IMR-90 (cell line): ENCODE measurements around the gene RSPH9. TPM values are rescaled to one million over a fixed set of nuclear protein-coding genes. Genes with fewer than 3 reads are reported as not detected.

Source experiments
- ATAC-seq: fragments of 200-7000 bp; cut with Tn5 transposase; 2 replicates; pipeline ENCODE4 v1.9.1; 2020; ENCODE audit warnings: low read depth, mild to moderate bottlenecking, moderate library complexity
- BruUV-seq: library from RNA; stranded (reverse); fragments of 400-500 nt; replicated peaks from 2 replicates; lab custom pipeline; 2021; lab: Mats Ljungman, UMichigan
- CTCF ChIA-PET: fragments of 300-600 bp; formaldehyde crosslinking; extraction: SDS; loops from one replicate; lab custom pipeline; 2021; ENCODE audit warnings: antibody characterized with exemption; lab: Yijun Ruan, JAX
- POLR2A ChIA-PET: fragments of 300-600 bp; sonication (Branson Sonifier 250); formaldehyde crosslinking; loops from one replicate; lab custom pipeline; 2022; ENCODE audit warnings: antibody characterized with exemption; ENCODE audit not compliant: unreplicated experiment; lab: Charles Lee
- DNase-seq: peaks from one replicate; pipeline ENCODE4 v3.0.0; 2013
- H2AFZ ChIP-seq: replicated peaks from 2 replicates; pipeline ENCODE3; 2013; ENCODE audit warnings: low read length, mild to moderate bottlenecking; ENCODE audit not compliant: poor library complexity
- H2AK5ac ChIP-seq: 2 replicates; pipeline ENCODE4 v1.6.1; 2013; ENCODE audit warnings: low read depth, low read length, inconsistent platforms
- H2AK9ac ChIP-seq: replicated peaks from 2 replicates; pipeline ENCODE3; 2013; ENCODE audit warnings: mild to moderate bottlenecking, low read depth, low read length, moderate library complexity; ENCODE audit not compliant: poor library complexity
- H2BK120ac ChIP-seq: 2 replicates; pipeline ENCODE4 v1.6.1; 2013; ENCODE audit warnings: low read depth, low read length, inconsistent platforms
- H2BK15ac ChIP-seq: 3 replicates; pipeline ENCODE4 v1.6.1; 2013; ENCODE audit warnings: low read depth, low read length, inconsistent platforms
- H2BK20ac ChIP-seq: 2 replicates; pipeline ENCODE4 v1.6.1; 2013; ENCODE audit warnings: low read depth, mild to moderate bottlenecking, inconsistent platforms, low read length, moderate library complexity
- H2BK5ac ChIP-seq: 2 replicates; pipeline ENCODE4 v1.6.1; 2013; ENCODE audit warnings: mild to moderate bottlenecking, low read depth, low read length, inconsistent platforms; ENCODE audit not compliant: poor library complexity, severe bottlenecking
- H3K14ac ChIP-seq: replicated peaks from 2 replicates; pipeline ENCODE4 v1.6.1; 2013; ENCODE audit warnings: low read depth, low read length, inconsistent platforms
- H3K18ac ChIP-seq: 2 replicates; pipeline ENCODE4 v1.6.1; 2013; ENCODE audit warnings: low read depth, low read length, control low read depth
- H3K23ac ChIP-seq: 2 replicates; pipeline ENCODE4 v1.6.1; 2013; ENCODE audit warnings: low read depth, low read length, inconsistent platforms
- H3K27ac ChIP-seq: 2 replicates; pipeline ENCODE4 v1.5.1; 2013; ENCODE audit warnings: mild to moderate bottlenecking, control low read depth, low read length; ENCODE audit not compliant: insufficient read depth
- H3K27me3 ChIP-seq: 2 replicates; pipeline ENCODE4 v1.6.1; 2013; ENCODE audit warnings: low read length; ENCODE audit not compliant: control insufficient read depth, insufficient read depth
- H3K36me3 ChIP-seq: 2 replicates; pipeline ENCODE4 v1.6.1; 2013; ENCODE audit warnings: low read length, mixed read lengths; ENCODE audit not compliant: control insufficient read depth, insufficient read depth
- H3K4ac ChIP-seq: 2 replicates; pipeline ENCODE4 v1.6.1; 2013; ENCODE audit warnings: low read depth, low read length, inconsistent platforms
- H3K4me1 ChIP-seq: 2 replicates; pipeline ENCODE4 v1.6.1; 2013; ENCODE audit warnings: low read length, mixed read lengths; ENCODE audit not compliant: control insufficient read depth, insufficient read depth
- H3K4me2 ChIP-seq: 2 replicates; pipeline ENCODE4 v1.6.1; 2013; ENCODE audit warnings: low read depth, mild to moderate bottlenecking, control low read depth, low read length, moderate library complexity
- H3K4me3 ChIP-seq: 2 replicates; pipeline ENCODE4 v1.5.1; 2013; ENCODE audit warnings: low read depth, mild to moderate bottlenecking, control low read depth, low read length, moderate library complexity; ENCODE audit not compliant: insufficient read depth
- H3K56ac ChIP-seq: 2 replicates; pipeline ENCODE4 v1.6.1; 2013; ENCODE audit warnings: low read length, inconsistent platforms; ENCODE audit not compliant: insufficient read depth; ENCODE audit errors: extremely low read depth
- H3K79me1 ChIP-seq, 2 experiments: 2 replicates each; pipeline ENCODE4 v1.6.1; 2013; ENCODE audit warnings: low read length in 2 of 2, inconsistent platforms in 1 of 2, low read depth in 1 of 2
- H3K9ac ChIP-seq: 2 replicates; pipeline ENCODE4 v1.6.1; 2013; ENCODE audit warnings: low read depth, low read length, control low read depth
- H3K9me1 ChIP-seq: 2 replicates; pipeline ENCODE4 v1.6.1; 2013; ENCODE audit warnings: low read length, inconsistent platforms; ENCODE audit not compliant: insufficient read depth
- H3K9me3 ChIP-seq: 2 replicates; pipeline ENCODE4 v1.6.1; 2013; ENCODE audit warnings: low read length; ENCODE audit not compliant: control insufficient read depth, insufficient read depth
- H4K20me1 ChIP-seq: 2 replicates; pipeline ENCODE4 v1.6.1; 2013; ENCODE audit warnings: low read length, inconsistent platforms; ENCODE audit not compliant: insufficient read depth
- H4K5ac ChIP-seq: 2 replicates; pipeline ENCODE4 v1.6.1; 2013; ENCODE audit warnings: mild to moderate bottlenecking, low read depth, low read length, control low read depth
- H4K8ac ChIP-seq, 2 experiments: 2 replicates each; pipeline ENCODE4 v1.6.1; 2013; ENCODE audit warnings: low read depth in 2 of 2, low read length in 2 of 2, control low read depth in 1 of 2, inconsistent platforms in 1 of 2
- H4K91ac ChIP-seq: 2 replicates; pipeline ENCODE4 v1.6.1; 2013; ENCODE audit warnings: low read depth, low read length, inconsistent platforms; ENCODE audit not compliant: insufficient read depth
- CTCF ChIP-seq: conservative IDR thresholded peaks from 2 replicates; pipeline ENCODE4 v1.5.1; 2012; ENCODE audit warnings: mild to moderate bottlenecking, low read depth, low read length, improper control_type of control experiment
- FOS ChIP-seq: fragments of 150-350 bp; IDR thresholded peaks from 2 replicates; pipeline ENCODE4 v1.6.1; 2016; ENCODE audit warnings: low read depth, low read length
- MXI1 ChIP-seq: IDR thresholded peaks from 2 replicates; pipeline ENCODE4 v1.6.1; 2012; ENCODE audit warnings: low read depth, mild to moderate bottlenecking, low read length, moderate library complexity, borderline replicate concordance
- WGBS, 2 experiments: methylation state at CpG; one replicate each; pipeline versions ENCODE4 v1.1.5 to v1.1.7; 2013; ENCODE audit warnings: missing lambda C conversion rate in 2 of 2; ENCODE audit not compliant: insufficient read length in 1 of 2; ENCODE audit errors: extremely low coverage in 2 of 2; 5-methylcytosine and 5-hydroxymethylcytosine counted together
- dilution Hi-C: fragments of 300-500 bp; cut with HindIII; formaldehyde crosslinking; loops from one replicate; pipeline ENCODE4 v1.14.3; 2018; ENCODE audit warnings: low sequenced_read_pairs; ENCODE audit not compliant: unreplicated experiment
- in situ Hi-C: fragments of 300-500 bp; cut with MboI; formaldehyde crosslinking; loops from 3 replicates; pipeline ENCODE4 v1.14.3; 2019; ENCODE audit warnings: low sequenced_read_pairs, inconsistent platforms, mixed read lengths
- intact Hi-C: fragments of 100-400 bp; cut with micrococcal nuclease; formaldehyde crosslinking; loops from 2 replicates; pipeline ENCODE4 v1.10.0; 2022
- polyA plus RNA-seq, 3 experiments: library from polyadenylated mRNA; depleted of rRNA; stranded (reverse); fragments of >200 nt; gene quantifications; 2 replicates each; pipeline ENCODE4 v1.2.3, GENCODE V29; 2012; ENCODE audit warnings: low replicate concordance in 1 of 3
- total RNA-seq: library from RNA; depleted of rRNA; stranded (reverse); fragments of >200 nt; gene quantifications from 2 replicates; pipeline ENCODE4 v1.2.3, GENCODE V29; 2012
- TF ChIP-seq, protein P1 (sequence below): fragments of 150-350 bp; IDR thresholded peaks from 2 replicates; pipeline ENCODE4 v1.6.1; 2016; ENCODE audit warnings: low read depth, mild to moderate bottlenecking, low read length, moderate library complexity, borderline replicate concordance

Gene RSPH9
- total and polyA plus RNA-seq, 2 of the 4 experiments (the other 2 are of a cell fraction) = 0.18 to 0.21 TPM

GRCh38 chr6:43689421-43689820, 44.6 kb downstream of the RSPH9 start:
- in situ Hi-C loops = no loop called here
- Histone ChIP-seq H4K91ac (no peak overlapping the region), H3K79me1 (peaks cover 28 to 38% of the 10 kb centered on the region in 2 experiments; a peak in 3 of 4 replicates), H3K56ac (no peak overlapping the region), H3K4me1 (peaks cover 2% of the 10 kb centered on the region; the same call in 1 of the 2 replicates), H3K9me3 (no peaks in the 10 kb centered on the region), H2BK20ac (no peak overlapping the region), H2AFZ (no peak overlapping the region), H4K20me1 (0 out of 2 replicates have a peak, but pooled peaks cover under 1% of the 10 kb centered on the region), H3K9ac (no peak overlapping the region), H3K4me2 (no peak overlapping the region), H4K8ac (no peak overlapping the region), H2AK9ac (no peak overlapping the region), H2BK5ac (no peak overlapping the region), H3K18ac (no peak overlapping the region), H3K36me3 (no peaks in the 10 kb centered on the region), H2AK5ac (no peak overlapping the region), H3K27ac (no peak overlapping the region), H3K4ac (no peak overlapping the region), H3K14ac (no peak overlapping the region), H3K4me3 (no peak overlapping the region), H2BK120ac (no peak overlapping the region), H3K23ac (no peak overlapping the region), H3K27me3 (no peaks in the 10 kb centered on the region), H4K5ac (no peak overlapping the region), H2BK15ac (no peak overlapping the region), H3K9me1 (peaks cover 6% of the 10 kb centered on the region)
- intact Hi-C loops = loop anchor here (5.0 kb wide), 1 partner anchor 83 kb away; the partner anchor contains the start of gene VEGFA
- no TSS peak for BruUV-seq
- dilution Hi-C loops = no loop called here
- ChIA-PET POLR2A (no interaction called here), CTCF (no interaction called here)
- no peak for DNase-seq
- TF ChIP-seq FOS (no peak), CTCF (no peak), MXI1 (no peak)
- TF ChIP-seq, protein P1, sequence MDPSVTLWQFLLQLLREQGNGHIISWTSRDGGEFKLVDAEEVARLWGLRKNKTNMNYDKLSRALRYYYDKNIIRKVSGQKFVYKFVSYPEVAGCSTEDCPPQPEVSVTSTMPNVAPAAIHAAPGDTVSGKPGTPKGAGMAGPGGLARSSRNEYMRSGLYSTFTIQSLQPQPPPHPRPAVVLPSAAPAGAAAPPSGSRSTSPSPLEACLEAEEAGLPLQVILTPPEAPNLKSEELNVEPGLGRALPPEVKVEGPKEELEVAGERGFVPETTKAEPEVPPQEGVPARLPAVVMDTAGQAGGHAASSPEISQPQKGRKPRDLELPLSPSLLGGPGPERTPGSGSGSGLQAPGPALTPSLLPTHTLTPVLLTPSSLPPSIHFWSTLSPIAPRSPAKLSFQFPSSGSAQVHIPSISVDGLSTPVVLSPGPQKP = no peak
- ATAC-seq = no peak
- no CpG with 5 or more reads among the region's 2 CpGs for WGBS, 2 experiments
